GM21390 (cell line): ENCODE data around the gene PXT1.
"Not testable (repeated sequence)": the region's sequence is repeated elsewhere in the genome, so short reads cannot be mapped to it uniquely, and the experiment has no call there.

Experiments
- ATAC-seq: cut with Tn5 transposase; IDR thresholded peaks from one replicate; pipeline ENCODE4 v1.9.1; 2021; ENCODE audit not compliant: unreplicated experiment

The PXT1 gene

DNA sequence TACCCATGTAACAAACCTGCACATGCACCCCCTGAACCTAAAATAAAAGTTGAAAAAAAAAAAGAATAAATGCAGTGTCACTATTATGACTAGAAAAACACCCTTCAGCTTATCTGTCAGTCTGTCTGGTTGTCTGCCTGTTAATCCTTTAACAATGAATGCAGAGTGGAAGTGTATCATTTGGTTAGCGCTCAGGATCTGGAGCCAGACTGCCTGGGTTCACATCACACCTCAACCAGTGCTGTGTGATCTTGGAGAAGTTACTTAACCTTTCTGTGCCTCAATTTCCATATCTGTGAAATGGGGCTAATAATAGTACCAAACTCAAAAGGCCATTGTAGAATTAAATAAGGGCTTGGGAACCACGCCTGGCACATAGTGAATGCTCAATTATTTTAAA, 72.0 kb downstream of the PXT1 start:
- ATAC-seq, result no peak

- no peak for ATAC-seq
These were observed 73.5 kb downstream of the PXT1 start for GRCh38 chr6:36368921-36369865.

GRCh38 chr6:36368421-36368820, 74.2 kb downstream of the PXT1 start:
- no peak for ATAC-seq

GRCh38 chr6:36367743-36368142, 74.9 kb downstream of the PXT1 start:
- ATAC-seq, result no peak

GRCh38 chr6:36364669-36365479, 77.8 kb downstream of the PXT1 start:
- ATAC-seq, result no peak

- not testable (repeated sequence) for ATAC-seq
These were observed 78.5 kb downstream of the PXT1 start for GRCh38 chr6:36364061-36364635.

- ATAC-seq, result not testable (repeated sequence)
These were observed 79.3 kb downstream of the PXT1 start for GRCh38 chr6:36363371-36363752.

DNA sequence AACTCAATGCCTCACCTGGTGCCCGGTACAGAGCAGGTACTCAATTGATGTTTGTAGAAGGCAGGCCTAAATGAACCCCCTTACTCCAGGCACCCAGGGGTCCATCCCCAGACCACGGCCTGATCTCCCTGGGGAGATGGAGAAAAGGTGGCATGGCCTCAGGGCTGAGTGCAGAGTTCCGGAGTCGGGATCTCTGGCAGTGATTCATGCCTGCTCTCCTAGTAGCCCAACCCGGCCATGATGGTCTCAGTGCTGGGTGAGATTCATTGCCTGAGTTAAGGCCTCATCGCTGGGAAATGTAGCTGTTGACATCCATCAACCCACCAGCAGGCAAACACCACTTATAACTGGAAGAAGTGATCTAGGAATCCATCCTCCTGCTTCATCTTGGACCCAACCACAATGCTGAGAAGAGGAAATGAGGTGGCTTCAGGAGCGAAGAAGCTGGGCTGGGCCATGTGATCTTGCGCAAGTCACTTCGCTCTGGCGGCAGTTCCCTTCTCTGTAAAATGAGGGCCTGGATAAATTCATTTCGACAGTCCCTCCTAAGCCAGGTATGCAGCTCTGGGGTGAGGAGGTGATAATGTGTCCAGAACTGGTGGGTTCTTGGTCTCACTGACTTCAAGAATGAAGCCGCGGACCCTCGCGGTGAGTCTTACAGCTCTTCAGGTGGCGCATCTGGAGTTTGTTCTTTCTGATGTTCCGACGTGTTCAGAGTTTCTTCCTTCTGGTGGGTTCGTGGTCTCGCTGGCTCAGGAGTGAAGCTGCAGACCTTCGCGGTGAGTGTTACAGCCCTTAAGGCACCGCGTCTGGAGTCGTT, 79.9 kb downstream of the PXT1 start:
- no peak for ATAC-seq

- no peak for ATAC-seq
These were observed 81.6 kb downstream of the PXT1 start for GRCh38 chr6:36361071-36361470.

- ATAC-seq, result peak; percentile 51
These were observed 82.2 kb downstream of the PXT1 start for GRCh38 chr6:36360241-36361054.

GRCh38 chr6:36358226-36358915, 84.3 kb downstream of the PXT1 start:
- no peak for ATAC-seq

- no peak for ATAC-seq
These were observed 84.8 kb downstream of the PXT1 start for GRCh38 chr6:36357872-36358225.

- no peak for ATAC-seq
These were observed 86.8 kb downstream of the PXT1 start for GRCh38 chr6:36355819-36356218.

DNA sequence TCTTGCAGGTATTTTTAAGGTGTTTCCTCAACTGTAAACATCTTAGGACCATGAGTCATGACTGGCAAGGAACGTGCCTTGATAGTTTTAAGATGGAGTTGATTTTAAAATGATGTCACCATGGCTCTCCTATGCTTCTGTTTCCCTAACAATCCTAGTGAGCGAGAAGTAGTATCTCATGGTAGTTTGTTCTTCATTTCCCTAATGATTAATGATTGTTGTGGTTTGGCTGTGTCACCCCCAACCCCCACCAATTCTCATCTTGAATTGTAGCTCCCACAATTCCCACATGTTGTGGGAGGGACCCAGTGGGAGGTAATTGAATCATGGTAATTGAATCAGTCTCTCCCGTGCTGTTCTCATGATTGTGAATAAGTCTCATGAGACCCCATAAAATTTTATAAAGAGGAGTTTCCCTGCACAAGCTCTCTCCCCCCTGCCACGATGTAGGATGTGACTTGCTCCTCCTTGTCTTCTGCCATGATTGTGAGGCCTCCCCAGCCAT, 89.2 kb downstream of the PXT1 start:
- no peak for ATAC-seq

DNA sequence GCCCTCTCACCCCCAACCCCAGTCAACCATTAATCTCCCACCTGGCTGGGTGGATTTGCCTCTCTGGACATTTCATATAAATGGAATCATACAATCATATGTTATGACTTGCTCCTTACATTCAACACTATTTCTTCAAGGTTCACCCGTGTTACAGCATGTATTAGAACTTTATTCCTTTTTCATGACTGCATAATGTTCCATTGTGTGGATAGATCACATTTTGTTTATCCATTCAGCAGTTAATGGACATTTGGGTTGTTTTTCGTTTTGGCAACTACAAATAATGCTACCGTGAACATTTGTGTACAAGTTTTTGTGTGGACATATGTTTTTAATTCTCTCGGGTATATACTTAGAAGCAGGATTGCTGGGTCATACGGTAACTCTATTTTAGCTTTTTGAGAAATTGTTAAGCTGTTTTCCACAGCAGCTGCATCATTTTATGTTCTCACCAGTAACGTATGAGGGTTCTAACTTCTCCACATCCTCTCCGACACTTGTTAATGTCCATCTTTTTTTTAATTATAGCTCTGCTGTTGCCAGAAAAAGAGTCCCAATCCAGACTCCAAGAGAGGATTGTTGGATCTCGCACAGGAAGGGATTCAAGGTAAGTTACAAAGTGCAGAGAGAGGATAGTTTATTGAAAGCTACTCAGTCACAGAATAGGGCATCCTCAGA, 90.0 kb downstream of the PXT1 start:
- no peak for ATAC-seq

- no peak for ATAC-seq
These were observed 91.7 kb downstream of the PXT1 start for GRCh38 chr6:36350681-36351571.

GRCh38 chr6:36350082-36350481, 92.6 kb downstream of the PXT1 start:
- no peak for ATAC-seq

- no peak for ATAC-seq
These were observed 93.4 kb downstream of the PXT1 start for GRCh38 chr6:36349240-36349639.
